Measurements from ENCODE around the gene FGF12. TPM values are rescaled to one million over a fixed set of nuclear protein-coding genes. Genes with fewer than 3 reads are reported as not detected.

FGF12 gene
- polyA plus RNA-seq, 3 donors, result not detected

DNA sequence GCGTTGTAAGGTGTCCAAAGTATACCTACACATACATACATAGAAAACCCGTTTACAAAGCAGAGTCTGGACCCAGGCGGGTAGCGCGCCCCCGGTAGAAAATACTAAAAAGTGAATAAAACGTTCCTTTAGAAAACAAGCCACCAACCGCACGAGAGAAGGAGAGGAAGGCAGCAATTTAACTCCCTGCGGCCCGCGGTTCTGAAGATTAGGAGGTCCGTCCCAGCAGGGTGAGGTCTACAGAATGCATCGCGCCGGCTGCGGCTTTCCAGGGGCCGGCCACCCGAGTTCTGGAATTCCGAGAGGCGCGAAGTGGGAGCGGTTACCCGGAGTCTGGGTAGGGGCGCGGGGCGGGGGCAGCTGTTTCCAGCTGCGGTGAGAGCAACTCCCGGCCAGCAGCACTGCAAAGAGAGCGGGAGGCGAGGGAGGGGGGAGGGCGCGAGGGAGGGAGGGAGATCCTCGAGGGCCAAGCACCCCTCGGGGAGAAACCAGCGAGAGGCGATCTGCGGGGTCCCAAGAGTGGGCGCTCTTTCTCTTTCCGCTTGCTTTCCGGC, 318.6 kb downstream of the FGF12 start:
- peaks cover 51 to 61% (median 54%) of the 10 kb centered on the region in 3 donors for H3K27me3 Mint-ChIP-seq (ENCODE audit: low read depth in 3 of 3)
- no peak overlapping the region for H3K4me3 ChIP-seq (replicated peaks in 1 of 3; ENCODE audit: low read depth in 2 of 3, low read length in 3 of 3)
- peaks cover 0 to 8% of the 10 kb centered on the region in 2 donors for H3K9me3 ChIP-seq (replicated peaks in 1 of 2; ENCODE audit: control insufficient read depth in 1 of 2, insufficient read depth in 1 of 2, low read length in 2 of 2)
- H3K27ac ChIP-seq (ENCODE audit: low read depth in 1 of 2, low read length in 2 of 2), result no peak overlapping the region
- H2AFZ ChIP-seq (ENCODE audit: insufficient read depth, low read depth, low read length, poor library complexity, severe bottlenecking), result no peak overlapping the region
- H3K4me3 Mint-ChIP-seq, result peak overlapping the region in 1 of 2 donors; percentile 88
- H3K27me3 ChIP-seq (ENCODE audit: control insufficient read depth in 2 of 2, insufficient read depth in 2 of 2, low read length in 2 of 2), result peaks cover 31 to 61% of the 10 kb centered on the region in 2 donors
- H3K27ac Mint-ChIP-seq, result no peak overlapping the region
- no peak overlapping the region for H3K9ac ChIP-seq (ENCODE audit: insufficient read depth, low read length, poor library complexity, severe bottlenecking)
- no peaks in the 10 kb centered on the region for H3K4me1 Mint-ChIP-seq
- no peak for DNase-seq
- intact Hi-C loops (cut with micrococcal nuclease), result no loop called here
- no peaks in the 10 kb centered on the region for H3K79me2 ChIP-seq (ENCODE audit: insufficient read depth, low read length)
- TF ChIP-seq, protein P1, sequence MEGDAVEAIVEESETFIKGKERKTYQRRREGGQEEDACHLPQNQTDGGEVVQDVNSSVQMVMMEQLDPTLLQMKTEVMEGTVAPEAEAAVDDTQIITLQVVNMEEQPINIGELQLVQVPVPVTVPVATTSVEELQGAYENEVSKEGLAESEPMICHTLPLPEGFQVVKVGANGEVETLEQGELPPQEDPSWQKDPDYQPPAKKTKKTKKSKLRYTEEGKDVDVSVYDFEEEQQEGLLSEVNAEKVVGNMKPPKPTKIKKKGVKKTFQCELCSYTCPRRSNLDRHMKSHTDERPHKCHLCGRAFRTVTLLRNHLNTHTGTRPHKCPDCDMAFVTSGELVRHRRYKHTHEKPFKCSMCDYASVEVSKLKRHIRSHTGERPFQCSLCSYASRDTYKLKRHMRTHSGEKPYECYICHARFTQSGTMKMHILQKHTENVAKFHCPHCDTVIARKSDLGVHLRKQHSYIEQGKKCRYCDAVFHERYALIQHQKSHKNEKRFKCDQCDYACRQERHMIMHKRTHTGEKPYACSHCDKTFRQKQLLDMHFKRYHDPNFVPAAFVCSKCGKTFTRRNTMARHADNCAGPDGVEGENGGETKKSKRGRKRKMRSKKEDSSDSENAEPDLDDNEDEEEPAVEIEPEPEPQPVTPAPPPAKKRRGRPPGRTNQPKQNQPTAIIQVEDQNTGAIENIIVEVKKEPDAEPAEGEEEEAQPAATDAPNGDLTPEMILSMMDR (IDR thresholded peaks at IDR 0.05), result no peak
- peak overlapping the region; percentile 32 for H3K4me2 ChIP-seq (replicated peaks; ENCODE audit: extremely low read depth, low read length, poor library complexity, severe bottlenecking)
- no peaks in the 10 kb centered on the region for H3K36me3 ChIP-seq (replicated peaks in 1 of 2; ENCODE audit: control insufficient read depth in 1 of 2, insufficient read depth in 2 of 2, low read length in 2 of 2)
- H3K36me3 Mint-ChIP-seq, result no peaks in the 10 kb centered on the region
- H3K9me3 Mint-ChIP-seq, result peaks cover 0 to 8% (median 3%) of the 10 kb centered on the region in 7 donors
- H3K4me1 ChIP-seq (ENCODE audit: control insufficient read depth in 1 of 2, insufficient read depth in 2 of 2, low read length in 2 of 2), result no peaks in the 10 kb centered on the region
- WGBS (ENCODE audit: insufficient coverage), result 1% methylated on average over 30 of the region's 41 CpGs
- no peaks in the 10 kb centered on the region for H4K20me1 ChIP-seq (ENCODE audit: insufficient read depth, low read length)

DNA sequence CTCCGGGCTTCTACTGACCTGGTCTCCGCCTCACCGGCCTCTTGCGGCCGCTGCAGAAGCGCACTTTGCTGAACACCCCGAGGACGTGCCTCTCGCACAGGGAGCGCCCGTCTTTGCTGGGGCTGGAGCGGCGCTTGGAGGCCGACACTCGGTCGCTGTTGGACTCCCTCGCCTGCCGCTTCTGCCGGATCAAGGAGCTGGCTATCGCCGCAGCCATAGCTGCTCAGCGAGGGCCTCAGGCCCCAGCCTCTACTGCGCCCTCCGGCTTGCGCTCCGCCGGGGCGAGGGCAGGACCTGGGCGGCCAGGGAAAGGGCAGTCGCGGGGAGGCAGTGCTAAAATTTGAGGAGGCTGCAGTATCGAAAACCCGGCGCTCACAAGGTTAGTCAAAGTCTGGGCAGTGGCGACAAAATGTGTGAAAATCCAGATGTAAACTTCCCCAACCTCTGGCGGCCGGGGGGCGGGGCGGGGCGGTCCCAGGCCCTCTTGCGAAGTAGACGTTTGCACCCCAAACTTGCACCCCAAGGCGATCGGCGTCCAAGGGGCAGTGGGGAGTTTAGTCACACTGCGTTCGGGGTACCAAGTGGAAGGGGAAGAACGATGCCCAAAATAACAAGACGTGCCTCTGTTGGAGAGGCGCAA, 319.2 kb downstream of the FGF12 start:
- Mint-ChIP-seq H3K27ac (no peak overlapping the region), H3K9me3 (peaks cover 0 to 8% (median 3%) of the 10 kb centered on the region in 7 donors), H3K36me3 (no peaks in the 10 kb centered on the region), H3K4me3 (peak overlapping the region in 1 of 2 donors; percentile 88), H3K4me1 (no peaks in the 10 kb centered on the region), H3K27me3 (ENCODE audit: low read depth in 3 of 3) (peaks cover 50 to 63% (median 54%) of the 10 kb centered on the region in 3 donors)
- no peaks in the 10 kb centered on the region for H3K36me3 ChIP-seq (replicated peaks in 1 of 2; ENCODE audit: control insufficient read depth in 1 of 2, insufficient read depth in 2 of 2, low read length in 2 of 2)
- H4K20me1 ChIP-seq (ENCODE audit: insufficient read depth, low read length), result no peaks in the 10 kb centered on the region
- H3K4me3 ChIP-seq (replicated peaks in 1 of 3; ENCODE audit: low read depth in 2 of 3, low read length in 3 of 3), result no peak overlapping the region
- no peak overlapping the region for H3K9ac ChIP-seq (ENCODE audit: insufficient read depth, low read length, poor library complexity, severe bottlenecking)
- no peaks in the 10 kb centered on the region for H3K79me2 ChIP-seq (ENCODE audit: insufficient read depth, low read length)
- H2AFZ ChIP-seq (ENCODE audit: insufficient read depth, low read depth, low read length, poor library complexity, severe bottlenecking), result no peak overlapping the region
- H3K27me3 ChIP-seq (ENCODE audit: control insufficient read depth in 2 of 2, insufficient read depth in 2 of 2, low read length in 2 of 2), result peaks cover 31 to 61% of the 10 kb centered on the region in 2 donors
- TF ChIP-seq, protein P1 (IDR thresholded peaks at IDR 0.05), result no peak
- no peak for DNase-seq
- no peak overlapping the region for H3K27ac ChIP-seq (ENCODE audit: low read depth in 1 of 2, low read length in 2 of 2)
- intact Hi-C loops (cut with micrococcal nuclease), result no loop called here
- peaks cover 0 to 8% of the 10 kb centered on the region in 2 donors for H3K9me3 ChIP-seq (replicated peaks in 1 of 2; ENCODE audit: control insufficient read depth in 1 of 2, insufficient read depth in 1 of 2, low read length in 2 of 2)
- H3K4me1 ChIP-seq (ENCODE audit: control insufficient read depth in 1 of 2, insufficient read depth in 2 of 2, low read length in 2 of 2), result no peaks in the 10 kb centered on the region
- no peak overlapping the region for H3K4me2 ChIP-seq (replicated peaks; ENCODE audit: extremely low read depth, low read length, poor library complexity, severe bottlenecking)
- 4% methylated on average over 42 of the region's 50 CpGs for WGBS (ENCODE audit: insufficient coverage)

All from CD14-positive monocyte (primary cell).